ENCODE results near the gene ZRANB3. TPM values are rescaled to one million over a fixed set of nuclear protein-coding genes. Genes with fewer than 3 reads are reported as not detected.

Gene ZRANB3
- total RNA-seq, 1 experiment from 2014 or later, result 12.0 TPM

DNA sequence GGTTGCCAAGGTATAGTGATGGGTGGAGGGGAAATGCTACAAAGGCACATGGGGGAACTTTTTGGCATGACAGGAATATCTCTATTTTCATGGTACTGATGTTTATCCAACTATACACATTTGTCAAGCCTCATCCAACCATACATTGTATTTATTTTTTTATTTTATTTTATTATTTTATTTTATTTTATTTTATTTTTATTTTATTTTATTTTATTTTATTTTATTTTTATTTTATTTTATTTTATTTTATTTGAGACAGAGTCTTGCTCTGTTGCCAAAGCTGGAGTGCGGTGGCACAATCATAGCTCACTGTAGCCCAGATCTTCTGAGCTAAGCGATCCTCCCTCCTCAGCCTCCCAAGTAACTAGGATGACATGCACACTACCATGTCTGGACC lies 219.1 kb downstream of the ZRANB3 start:
- no peak overlapping the region for H2AFZ ChIP-seq (ENCODE audit: low read depth, low read length, poor library complexity, severe bottlenecking)
- BruUV-seq (replicated peaks), result no TSS peak
- ChIA-PET CTCF (no interaction called here), POLR2A (no interaction called here), RAD21 (ENCODE audit: low non-redundant PET in 1 of 2, low total read pairs in 2 of 2, uncharacterized antibody in 2 of 2, unreplicated experiment in 2 of 2) (no interaction called here)
- H3K4me2 ChIP-seq (ENCODE audit: low read length), result no peak overlapping the region
- H3K79me2 ChIP-seq (ENCODE audit: insufficient read depth, low read length), result no peaks in the 10 kb centered on the region
- H3K36me3 ChIP-seq (ENCODE audit: control insufficient read depth in 1 of 2, insufficient read depth in 2 of 2, low read length in 2 of 2), result no peaks in the 10 kb centered on the region
- H3K9me3 ChIP-seq (ENCODE audit: control insufficient read depth in 1 of 2, insufficient read depth in 1 of 2, low read depth in 1 of 2, low read length in 2 of 2), result no peaks in the 10 kb centered on the region
- H3K27me3 ChIP-seq (ENCODE audit: insufficient read depth, low read length), result no peaks in the 10 kb centered on the region
- DNase-seq (ENCODE audit: low read depth, low spot score), result no peak
- intact Hi-C loops (cut with micrococcal nuclease), result no loop called here
- H4K20me1 ChIP-seq (ENCODE audit: insufficient read depth), result no peaks in the 10 kb centered on the region
- no peak overlapping the region for H3K27ac ChIP-seq (ENCODE audit: low read depth, low read length)
- no peak overlapping the region for H3K4me3 ChIP-seq (replicated peaks in 1 of 2; ENCODE audit: low read depth in 1 of 2, low read length in 2 of 2)
- ATAC-seq, result no peak
- no peaks in the 10 kb centered on the region for H3K9me2 ChIP-seq (ENCODE audit: insufficient read depth)
- TF ChIP-seq EZH2 (IDR thresholded peaks at IDR 0.05) (no peak), EZH2phosphoT487 (IDR thresholded peaks at IDR 0.05; ENCODE audit: borderline replicate concordance) (no peak)
- H3K4me1 ChIP-seq (ENCODE audit: control insufficient read depth in 1 of 2, insufficient read depth in 2 of 2, low read length in 2 of 2), result no peaks in the 10 kb centered on the region
- H3K9ac ChIP-seq (ENCODE audit: low read length), result no peak overlapping the region

GRCh38 chr2:135311268-135311667 lies 219.8 kb downstream of the ZRANB3 start:
- ChIA-PET RAD21 (ENCODE audit: low non-redundant PET in 1 of 2, low total read pairs in 2 of 2, uncharacterized antibody in 2 of 2, unreplicated experiment in 2 of 2) (no interaction called here), CTCF (no interaction called here), POLR2A (no interaction called here)
- Histone ChIP-seq H3K9me3 (ENCODE audit: control insufficient read depth in 1 of 2, insufficient read depth in 1 of 2, low read depth in 1 of 2, low read length in 2 of 2) (no peaks in the 10 kb centered on the region), H3K27ac (ENCODE audit: low read depth, low read length) (no peak overlapping the region), H4K20me1 (ENCODE audit: insufficient read depth) (no peaks in the 10 kb centered on the region), H3K9me2 (ENCODE audit: insufficient read depth) (no peaks in the 10 kb centered on the region), H3K36me3 (ENCODE audit: control insufficient read depth in 1 of 2, insufficient read depth in 2 of 2, low read length in 2 of 2) (no peaks in the 10 kb centered on the region), H2AFZ (ENCODE audit: low read depth, low read length, poor library complexity, severe bottlenecking) (no peak overlapping the region), H3K9ac (ENCODE audit: low read length) (no peak overlapping the region), H3K4me2 (ENCODE audit: low read length) (no peak overlapping the region), H3K4me1 (ENCODE audit: control insufficient read depth in 1 of 2, insufficient read depth in 2 of 2, low read length in 2 of 2) (no peaks in the 10 kb centered on the region), H3K4me3 (replicated peaks in 1 of 2; ENCODE audit: low read depth in 1 of 2, low read length in 2 of 2) (no peak overlapping the region), H3K79me2 (ENCODE audit: insufficient read depth, low read length) (no peaks in the 10 kb centered on the region), H3K27me3 (ENCODE audit: insufficient read depth, low read length) (no peaks in the 10 kb centered on the region)
- ATAC-seq (no peak), DNase-seq (ENCODE audit: low read depth, low spot score) (no peak)
- BruUV-seq (replicated peaks), result no TSS peak
- intact Hi-C loops (cut with micrococcal nuclease), result no loop called here
- TF ChIP-seq, protein P1, sequence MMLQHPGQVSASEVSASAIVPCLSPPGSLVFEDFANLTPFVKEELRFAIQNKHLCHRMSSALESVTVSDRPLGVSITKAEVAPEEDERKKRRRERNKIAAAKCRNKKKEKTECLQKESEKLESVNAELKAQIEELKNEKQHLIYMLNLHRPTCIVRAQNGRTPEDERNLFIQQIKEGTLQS (IDR thresholded peaks at IDR 0.05), result no peak
- TF ChIP-seq ELF1 (IDR thresholded peaks at IDR 0.05; ENCODE audit: borderline replicate concordance, low read depth) (no peak), EZH2 (IDR thresholded peaks at IDR 0.05) (no peak), EGR1 (IDR thresholded peaks at IDR 0.05; ENCODE audit: low read depth) (no peak), EZH2phosphoT487 (IDR thresholded peaks at IDR 0.05; ENCODE audit: borderline replicate concordance) (no peak), SRF (IDR thresholded peaks at IDR 0.05; ENCODE audit: low read depth) (no peak), SIN3A (IDR thresholded peaks at IDR 0.05; ENCODE audit: low read depth) (no peak), TCF7L2 (IDR thresholded peaks at IDR 0.05; ENCODE audit: borderline replicate concordance, extremely low read depth, insufficient read depth, insufficient read length) (no peak), SP1 (IDR thresholded peaks at IDR 0.05; ENCODE audit: low read depth) (no peak), ZNF274 (IDR thresholded peaks at IDR 0.05; ENCODE audit: low read depth, low read length) (no peak), CBX3 (IDR thresholded peaks at IDR 0.05; ENCODE audit: low read depth) (no peak), ZFX (IDR thresholded peaks at IDR 0.05) (no peak), MAX (IDR thresholded peaks at IDR 0.05) (no peak), POLR2AphosphoS5 (IDR thresholded peaks at IDR 0.05; ENCODE audit: low read depth, low read length) (no peak), JUND (IDR thresholded peaks at IDR 0.05) (no peak), REST (IDR thresholded peaks at IDR 0.05; ENCODE audit: low read depth) (no peak)

Measured in HCT116 (cell line).